HepG2 (cell line): ENCODE data around the gene SRCAP.

Source experiments
- GATA4 ChIP-seq: sonication (generic); IDR thresholded peaks from 2 replicates; pipeline ENCODE4 v1.6.1; 2016; ENCODE audit warnings: antibody characterized with exemption, low read depth, borderline replicate concordance
- HOXA7 ChIP-seq: sonication (generic); formaldehyde crosslinking; IDR thresholded peaks from 2 replicates; pipeline ENCODE4 v1.8.1; 2022; ENCODE audit warnings: mild to moderate bottlenecking, missing genetic modification reagents, moderate library complexity
- POLR2A ChIP-seq, 2 experiments: IDR thresholded peaks; 2 replicates each; pipeline ENCODE4 v1.6.1; 2011; ENCODE audit warnings: low read depth in 2 of 2, low read length in 2 of 2, mild to moderate bottlenecking in 1 of 2, moderate library complexity in 1 of 2; ENCODE audit not compliant: insufficient read depth in 1 of 2
- SETDB1 ChIP-seq: sonication (generic); formaldehyde crosslinking; IDR thresholded peaks from 2 replicates; pipeline ENCODE4 v1.5.1; 2020; ENCODE audit warnings: missing genetic modification reagents, mild to moderate bottlenecking, borderline replicate concordance
- SMYD3 ChIP-seq: sonication (generic); formaldehyde crosslinking; IDR thresholded peaks from 2 replicates; pipeline ENCODE4 v1.8.1; 2023; ENCODE audit warnings: mild to moderate bottlenecking, missing genetic modification reagents
- ZKSCAN1 ChIP-seq: fragments of 150-350 bp; IDR thresholded peaks from 2 replicates; pipeline ENCODE4 v1.6.1; 2014; ENCODE audit warnings: low read length
- TF ChIP-seq, protein P1 (sequence below): sonication (generic); formaldehyde crosslinking; IDR thresholded peaks from 2 replicates; pipeline ENCODE4 v1.4.0; 2020; ENCODE audit warnings: low read depth, missing genetic modification reagents

DNA sequence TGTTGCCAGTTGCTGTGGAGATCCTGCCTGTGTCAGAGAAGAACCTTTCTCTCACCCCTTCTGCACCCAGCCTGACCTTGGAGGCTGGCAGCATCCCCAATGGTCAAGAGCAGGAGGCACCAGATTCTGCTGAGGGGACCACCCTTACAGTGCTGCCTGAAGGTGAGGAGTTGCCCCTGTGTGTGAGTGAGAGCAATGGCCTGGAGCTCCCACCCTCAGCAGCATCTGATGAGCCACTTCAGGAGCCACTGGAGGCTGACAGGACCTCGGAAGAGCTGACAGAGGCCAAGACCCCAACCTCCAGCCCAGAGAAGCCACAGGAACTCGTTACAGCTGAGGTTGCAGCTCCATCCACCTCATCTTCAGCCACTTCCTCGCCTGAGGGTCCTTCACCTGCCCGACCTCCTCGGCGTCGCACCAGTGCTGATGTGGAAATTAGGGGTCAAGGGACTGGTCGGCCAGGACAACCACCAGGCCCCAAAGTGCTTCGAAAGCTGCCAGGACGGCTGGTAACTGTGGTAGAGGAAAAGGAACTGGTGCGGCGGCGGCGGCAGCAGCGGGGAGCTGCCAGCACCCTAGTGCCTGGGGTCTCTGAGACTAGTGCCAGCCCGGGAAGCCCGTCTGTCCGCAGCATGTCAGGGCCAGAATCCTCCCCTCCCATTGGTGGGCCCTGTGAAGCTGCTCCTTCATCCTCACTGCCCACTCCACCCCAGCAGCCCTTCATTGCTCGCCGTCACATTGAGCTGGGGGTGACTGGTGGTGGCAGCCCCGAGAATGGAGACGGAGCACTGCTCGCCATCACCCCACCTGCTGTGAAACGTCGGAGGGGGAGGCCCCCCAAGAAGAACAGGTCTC is 39.0 kb downstream of the SRCAP start:
- TF ChIP-seq ZKSCAN1 (no peak), SETDB1 (CRISPR knock-in tag) (no peak), POLR2A (IDR thresholded peaks at IDR 0.05; ENCODE audit: insufficient read depth in 1 of 2, low read depth in 2 of 2, low read length in 2 of 2) (peak in 1 of 2 experiments; percentile 2; a peak in 1 of 4 replicates), SMYD3 (CRISPR knock-in tag) (no peak), HOXA7 (no peak), GATA4 (no peak)
- TF ChIP-seq, protein P1, sequence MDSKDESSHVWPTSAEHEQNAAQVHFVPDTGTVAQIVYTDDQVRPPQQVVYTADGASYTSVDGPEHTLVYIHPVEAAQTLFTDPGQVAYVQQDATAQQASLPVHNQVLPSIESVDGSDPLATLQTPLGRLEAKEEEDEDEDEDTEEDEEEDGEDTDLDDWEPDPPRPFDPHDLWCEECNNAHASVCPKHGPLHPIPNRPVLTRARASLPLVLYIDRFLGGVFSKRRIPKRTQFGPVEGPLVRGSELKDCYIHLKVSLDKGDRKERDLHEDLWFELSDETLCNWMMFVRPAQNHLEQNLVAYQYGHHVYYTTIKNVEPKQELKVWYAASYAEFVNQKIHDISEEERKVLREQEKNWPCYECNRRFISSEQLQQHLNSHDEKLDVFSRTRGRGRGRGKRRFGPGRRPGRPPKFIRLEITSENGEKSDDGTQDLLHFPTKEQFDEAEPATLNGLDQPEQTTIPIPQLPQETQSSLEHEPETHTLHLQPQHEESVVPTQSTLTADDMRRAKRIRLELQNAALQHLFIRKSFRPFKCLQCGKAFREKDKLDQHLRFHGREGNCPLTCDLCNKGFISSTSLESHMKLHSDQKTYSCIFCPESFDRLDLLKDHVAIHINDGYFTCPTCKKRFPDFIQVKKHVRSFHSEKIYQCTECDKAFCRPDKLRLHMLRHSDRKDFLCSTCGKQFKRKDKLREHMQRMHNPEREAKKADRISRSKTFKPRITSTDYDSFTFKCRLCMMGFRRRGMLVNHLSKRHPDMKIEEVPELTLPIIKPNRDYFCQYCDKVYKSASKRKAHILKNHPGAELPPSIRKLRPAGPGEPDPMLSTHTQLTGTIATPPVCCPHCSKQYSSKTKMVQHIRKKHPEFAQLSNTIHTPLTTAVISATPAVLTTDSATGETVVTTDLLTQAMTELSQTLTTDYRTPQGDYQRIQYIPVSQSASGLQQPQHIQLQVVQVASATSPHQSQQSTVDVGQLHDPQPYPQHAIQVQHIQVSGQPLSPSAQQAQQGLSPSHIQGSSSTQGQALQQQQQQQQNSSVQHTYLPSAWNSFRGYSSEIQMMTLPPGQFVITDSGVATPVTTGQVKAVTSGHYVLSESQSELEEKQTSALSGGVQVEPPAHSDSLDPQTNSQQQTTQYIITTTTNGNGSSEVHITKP (CRISPR knock-in tag): no peak
